Measurements from ENCODE around the gene GHSR. TPM values are rescaled to one million over a fixed set of nuclear protein-coding genes. Genes with fewer than 3 reads are reported as not detected.

GHSR gene
- total and polyA plus RNA-seq, 2 of the 8 experiments (the other 6 are each of a cell fraction or from before 2014, with no cell fraction given): not detected

GRCh38 chr3:172478116-172478515 is 29.9 kb upstream of the GHSR start (continued):
- no peak for TF ChIP-seq CHD7 (IDR thresholded peaks at IDR 0.05; ENCODE audit: insufficient replicate concordance, low read length)
- TF ChIP-seq JUND (IDR thresholded peaks at IDR 0.05; ENCODE audit: low read length): no peak
- TF ChIP-seq BCL11A (IDR thresholded peaks at IDR 0.05; ENCODE audit: low read depth in 2 of 2, low read length in 2 of 2): no peak
- TF ChIP-seq CHD2 (IDR thresholded peaks at IDR 0.05; ENCODE audit: low read length): no peak
- TF ChIP-seq KDM5A (IDR thresholded peaks at IDR 0.05; ENCODE audit: low read length): no peak

Measured in H1 (cell line).